NCI-H187 treated with DMSO at 0.1 percent for 48 hours (cell line): ENCODE data around the gene KCNH3.
"Not testable (repeated sequence)": the region's sequence is repeated elsewhere in the genome, so short reads cannot be mapped to it uniquely, and the experiment has no call there.

Experiments used
- DNase-seq: peaks from one replicate; lab custom pipeline; 2025; lab: John Stamatoyannopoulos, UW

The KCNH3 gene

GRCh38 chr12:49538510-49539403 lies at the start of gene KCNH3:
KCNH3 (plus strand) TSS chr12:49539030; CDS start chr12:49539417, 387 bp downstream.
- DNase-seq, result peak; percentile 56

- no peak for DNase-seq
These were observed 49.7 kb upstream of the KCNH3 start for GRCh38 chr12:49489154-49489553.

- no peak for DNase-seq
These were observed 49.1 kb upstream of the KCNH3 start for GRCh38 chr12:49489720-49490119.

- DNase-seq, result no peak
These were observed 47.0 kb upstream of the KCNH3 start for GRCh38 chr12:49491823-49492222.

- no peak for DNase-seq
These were observed 44.9 kb upstream of the KCNH3 start for GRCh38 chr12:49493900-49494299.

GRCh38 chr12:49496417-49497360 lies 42.1 kb upstream of the KCNH3 start:
- no peak for DNase-seq

- DNase-seq, result no peak
These were observed 36.9 kb upstream of the KCNH3 start for GRCh38 chr12:49501895-49502294.

GRCh38 chr12:49502590-49502989 lies 36.2 kb upstream of the KCNH3 start:
- DNase-seq, result no peak

GRCh38 chr12:49503674-49504180 lies 35.1 kb upstream of the KCNH3 start:
- no peak for DNase-seq

GRCh38 chr12:49505672-49506071 lies 33.2 kb upstream of the KCNH3 start:
- DNase-seq, result no peak

- DNase-seq, result no peak
These were observed 31.7 kb upstream of the KCNH3 start for GRCh38 chr12:49507139-49507538.

- DNase-seq, result not testable (repeated sequence)
These were observed 29.1 kb upstream of the KCNH3 start for GRCh38 chr12:49509681-49510080.

GRCh38 chr12:49511410-49511809 lies 27.4 kb upstream of the KCNH3 start:
- no peak for DNase-seq

GRCh38 chr12:49512546-49512945 lies 26.3 kb upstream of the KCNH3 start:
- DNase-seq, result no peak

GRCh38 chr12:49515266-49515665 lies 23.6 kb upstream of the KCNH3 start:
- no peak for DNase-seq

GRCh38 chr12:49518914-49519573 lies 19.8 kb upstream of the KCNH3 start:
- no peak for DNase-seq

- no peak for DNase-seq
These were observed 19.3 kb upstream of the KCNH3 start for GRCh38 chr12:49519574-49519936.

GRCh38 chr12:49521389-49521788 lies 17.4 kb upstream of the KCNH3 start:
- DNase-seq, result no peak

- no peak for DNase-seq
These were observed 14.0 kb upstream of the KCNH3 start for GRCh38 chr12:49524660-49525324.

GRCh38 chr12:49525942-49526341 lies 12.9 kb upstream of the KCNH3 start:
- DNase-seq, result no peak

GRCh38 chr12:49527361-49528130 lies 11.3 kb upstream of the KCNH3 start:
- DNase-seq, result no peak
